GM12874 (cell line): ENCODE results near the gene CRABP1.

Experiments
- TF ChIP-seq, protein P1 (sequence below): IDR thresholded peaks from 2 replicates; pipeline ENCODE4 v1.5.1; 2011; ENCODE audit warnings: low read depth, mild to moderate bottlenecking, control low read depth, low read length, moderate library complexity; ENCODE audit not compliant: insufficient read depth

CRABP1 gene

DNA sequence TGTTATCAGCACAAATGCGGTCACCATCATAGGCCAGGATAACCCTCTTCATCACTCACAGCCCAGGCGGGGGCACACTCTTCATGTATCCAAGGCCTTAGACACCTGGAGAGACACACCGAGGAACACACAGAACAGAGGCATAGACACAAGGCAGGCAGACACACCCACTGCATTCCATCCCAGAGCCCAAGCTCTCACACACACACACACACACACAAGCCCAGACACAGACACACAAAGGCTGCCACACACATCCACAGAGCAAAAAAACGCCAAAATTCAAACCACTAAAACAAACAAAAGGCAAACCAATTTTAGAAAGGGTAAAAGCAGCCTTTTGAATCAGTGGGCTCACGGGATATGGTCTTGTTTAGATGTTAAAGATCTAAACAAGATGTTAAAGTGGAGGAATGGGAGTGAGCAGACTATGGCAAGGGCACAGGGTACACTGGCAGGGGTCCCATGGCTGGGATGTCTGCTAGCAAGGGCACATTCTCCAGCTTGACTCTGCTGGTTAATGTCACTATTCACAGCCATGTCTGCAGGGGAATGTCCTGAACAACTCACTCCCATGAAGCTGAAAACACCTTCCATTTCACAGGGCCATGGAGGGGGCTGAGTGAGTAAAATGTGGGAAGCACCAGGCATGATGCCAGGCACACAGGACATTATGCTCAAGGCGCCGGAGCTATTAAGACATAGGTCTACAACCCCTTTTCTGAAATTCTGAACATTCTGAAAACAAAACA lies 14.9 kb upstream of the CRABP1 start:
- TF ChIP-seq, protein P1, sequence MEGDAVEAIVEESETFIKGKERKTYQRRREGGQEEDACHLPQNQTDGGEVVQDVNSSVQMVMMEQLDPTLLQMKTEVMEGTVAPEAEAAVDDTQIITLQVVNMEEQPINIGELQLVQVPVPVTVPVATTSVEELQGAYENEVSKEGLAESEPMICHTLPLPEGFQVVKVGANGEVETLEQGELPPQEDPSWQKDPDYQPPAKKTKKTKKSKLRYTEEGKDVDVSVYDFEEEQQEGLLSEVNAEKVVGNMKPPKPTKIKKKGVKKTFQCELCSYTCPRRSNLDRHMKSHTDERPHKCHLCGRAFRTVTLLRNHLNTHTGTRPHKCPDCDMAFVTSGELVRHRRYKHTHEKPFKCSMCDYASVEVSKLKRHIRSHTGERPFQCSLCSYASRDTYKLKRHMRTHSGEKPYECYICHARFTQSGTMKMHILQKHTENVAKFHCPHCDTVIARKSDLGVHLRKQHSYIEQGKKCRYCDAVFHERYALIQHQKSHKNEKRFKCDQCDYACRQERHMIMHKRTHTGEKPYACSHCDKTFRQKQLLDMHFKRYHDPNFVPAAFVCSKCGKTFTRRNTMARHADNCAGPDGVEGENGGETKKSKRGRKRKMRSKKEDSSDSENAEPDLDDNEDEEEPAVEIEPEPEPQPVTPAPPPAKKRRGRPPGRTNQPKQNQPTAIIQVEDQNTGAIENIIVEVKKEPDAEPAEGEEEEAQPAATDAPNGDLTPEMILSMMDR: no peak

DNA sequence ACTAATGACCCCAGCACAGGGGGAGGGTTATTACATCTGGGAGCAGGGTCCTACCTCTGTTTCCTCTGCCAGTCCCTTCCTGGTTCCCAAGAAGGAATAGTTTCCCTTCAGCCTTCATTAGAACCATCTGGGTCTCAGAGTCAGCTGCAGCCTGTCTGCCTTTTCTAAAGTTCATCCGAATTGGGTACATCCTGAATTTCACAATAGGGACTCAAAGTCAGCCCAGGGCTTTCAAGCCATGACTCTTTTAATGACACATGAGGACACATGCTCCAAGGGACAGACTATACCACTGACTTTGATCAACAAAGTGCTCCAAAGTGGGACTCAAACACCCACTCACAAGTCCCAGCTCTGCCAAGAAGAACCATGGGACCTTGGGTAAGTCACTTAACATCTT lies 12.7 kb upstream of the CRABP1 start:
- TF ChIP-seq, protein P1: no peak

DNA sequence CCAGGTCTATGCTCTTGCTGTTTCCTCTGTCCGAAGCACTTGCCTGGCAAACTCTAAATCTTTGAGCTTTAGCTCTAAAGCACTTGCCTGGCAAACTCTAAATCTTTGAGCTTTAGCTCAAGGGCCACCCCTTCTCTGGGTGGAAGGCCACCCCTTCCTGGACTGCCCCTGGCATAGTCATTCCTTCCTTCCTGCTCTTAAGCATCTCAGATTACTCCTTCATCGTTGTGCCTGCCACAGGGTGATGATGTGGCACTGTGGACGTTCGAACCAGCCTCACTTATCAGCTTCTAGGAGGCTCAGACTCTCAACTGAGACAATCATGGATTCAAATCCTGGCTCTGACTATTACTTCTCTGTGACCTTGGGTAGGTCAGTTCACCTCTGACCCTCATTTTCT lies 10.5 kb upstream of the CRABP1 start:
- TF ChIP-seq, protein P1: no peak

DNA sequence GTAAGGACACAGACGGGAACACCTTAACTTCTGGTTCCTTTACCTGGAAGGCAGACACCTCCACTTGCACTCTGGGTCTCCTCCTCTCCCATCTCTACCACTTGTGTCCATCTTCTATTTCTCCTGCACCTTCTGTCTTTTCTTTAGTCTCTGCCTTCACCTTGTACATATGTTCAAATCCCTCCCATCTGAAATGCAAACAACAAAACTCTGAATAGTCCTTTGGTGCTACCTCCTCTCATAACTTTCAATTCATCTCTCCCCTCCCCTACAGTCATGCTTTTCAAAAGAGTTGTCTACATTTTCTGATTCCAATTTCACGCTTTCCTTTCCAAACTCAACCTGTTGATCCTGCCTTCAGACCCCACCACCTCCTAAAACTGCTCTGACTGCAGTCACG lies 5.3 kb upstream of the CRABP1 start:
- TF ChIP-seq, protein P1: no peak

DNA sequence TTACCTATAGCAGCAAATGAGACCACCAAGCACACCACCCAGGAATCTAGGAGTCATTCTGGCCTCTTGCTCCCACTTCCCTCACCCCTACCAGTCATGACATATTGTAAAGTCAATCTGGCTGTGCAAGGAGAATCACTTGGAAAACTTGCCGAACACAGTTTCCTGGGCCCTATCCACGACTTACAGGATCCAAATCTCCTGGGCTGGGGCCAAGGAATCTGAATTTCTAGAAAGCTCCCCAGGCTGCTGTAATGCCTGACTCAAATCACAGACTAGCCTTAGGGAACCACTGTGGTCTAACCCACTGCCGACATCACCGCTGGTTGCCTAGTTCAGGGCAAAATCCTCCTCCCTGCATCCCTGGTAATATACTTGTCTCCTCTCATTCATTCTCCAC lies 4.2 kb upstream of the CRABP1 start:
- TF ChIP-seq, protein P1: no peak

DNA sequence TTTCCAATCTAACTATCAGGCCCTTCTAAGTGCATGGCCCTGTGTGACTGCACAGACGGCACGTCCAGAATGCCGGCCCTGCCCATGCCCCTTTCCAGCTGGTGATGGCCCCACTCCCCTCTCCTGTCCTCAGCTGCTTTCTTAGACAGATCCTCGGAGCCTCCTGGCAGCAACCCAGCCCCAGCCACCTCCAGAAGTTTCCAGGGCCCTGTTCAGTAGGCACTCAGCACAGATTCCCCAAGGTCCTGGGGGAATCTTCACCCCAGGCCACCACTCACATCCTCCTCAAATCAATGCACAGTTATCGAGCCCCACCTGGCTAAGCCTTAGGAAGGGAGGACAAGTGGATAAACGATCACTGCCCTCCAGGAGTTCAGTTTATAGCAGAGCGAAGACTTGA lies 1.4 kb upstream of the CRABP1 start:
- TF ChIP-seq, protein P1: no peak

DNA sequence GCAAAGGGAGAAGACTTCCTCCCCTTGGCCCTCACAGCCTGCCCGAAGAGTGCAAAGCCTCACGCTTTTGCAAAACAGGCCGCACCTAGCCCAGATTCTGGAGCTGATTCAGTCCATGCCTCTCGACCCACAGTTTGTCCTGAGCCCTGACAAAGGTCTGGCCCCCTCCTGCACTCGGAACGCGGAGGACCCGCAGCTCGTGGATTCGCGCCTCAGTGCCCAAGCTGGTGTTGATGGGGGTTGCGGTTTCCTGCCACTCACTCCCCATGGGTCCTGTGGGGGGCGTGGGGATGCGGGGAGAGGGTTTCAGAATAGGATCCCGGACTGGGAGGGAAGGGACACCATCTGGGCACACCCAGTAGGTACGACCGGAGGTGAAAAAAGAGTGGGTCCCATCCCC lies 594 bp upstream of the CRABP1 start:
- TF ChIP-seq, protein P1: no peak
